ENCODE measurements around the gene CBX4.

- no peak for TF ChIP-seq CTCF (IDR thresholded peaks at IDR 0.05)
- no peak for TF ChIP-seq POLR2A (IDR thresholded peaks at IDR 0.05)
Measured at GRCh38 chr17:79870540-79870939, 31.3 kb upstream of the CBX4 start.
